GM18909 (cell line): ENCODE results near the gene D2HGDH.
"Not testable (repeated sequence)": the region's sequence is repeated elsewhere in the genome, so short reads cannot be mapped to it uniquely, and the experiment has no call there.

Experiments
- ATAC-seq: cut with Tn5 transposase; IDR thresholded peaks from one replicate; pipeline ENCODE4 v1.9.1; 2021; ENCODE audit warnings: mild to moderate bottlenecking; ENCODE audit not compliant: unreplicated experiment, poor library complexity

The D2HGDH gene

DNA sequence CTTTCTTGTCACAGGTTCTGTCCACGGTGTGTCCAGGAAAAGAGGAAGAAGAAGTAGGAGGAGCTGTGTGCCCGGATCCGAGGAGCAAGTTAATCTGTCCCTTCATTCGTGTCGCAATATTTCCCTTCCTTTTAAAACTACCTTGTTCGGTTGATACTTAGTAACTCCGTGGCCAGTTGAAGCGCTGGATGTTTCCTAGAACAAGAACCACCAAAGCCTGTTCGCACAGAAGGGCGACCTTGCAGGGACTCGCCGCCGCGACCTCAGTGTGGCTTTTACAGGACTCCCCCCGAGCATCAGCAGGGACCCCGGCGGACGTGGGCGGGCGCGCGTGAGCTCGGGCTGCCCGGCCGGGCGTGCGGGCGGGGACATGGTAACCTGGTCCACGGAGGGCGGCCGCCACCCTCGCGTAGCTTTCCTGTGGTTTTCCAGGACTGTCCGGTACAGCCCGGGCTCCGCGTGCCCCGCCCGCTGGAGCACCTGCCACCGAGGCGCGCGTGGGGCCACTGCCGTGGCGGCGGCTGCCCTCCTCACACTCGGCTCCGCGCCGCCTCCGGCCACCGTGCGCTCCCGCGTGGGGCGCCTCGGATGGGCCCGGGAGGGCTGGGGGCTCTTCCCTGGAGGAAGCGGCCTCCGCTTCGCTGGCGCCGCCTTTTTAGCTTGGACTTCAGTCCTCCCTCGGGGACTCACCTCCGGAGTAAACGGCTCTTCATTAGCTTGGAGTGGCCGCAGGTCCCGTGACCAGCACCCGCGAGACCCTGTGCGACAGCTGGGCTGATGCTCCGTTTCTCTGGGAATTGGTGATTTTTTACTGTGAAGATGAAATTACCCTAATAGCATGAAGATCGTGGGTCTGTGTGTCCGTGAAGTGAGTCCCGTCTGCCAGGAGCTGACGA lies 9.2 kb upstream of the D2HGDH start:
- ATAC-seq, result no peak

GRCh38 chr2:241726459-241726858 lies 8.0 kb upstream of the D2HGDH start:
- no peak for ATAC-seq

- no peak for ATAC-seq
Measured at GRCh38 chr2:241728000-241728399, 6.4 kb upstream of the D2HGDH start.

DNA sequence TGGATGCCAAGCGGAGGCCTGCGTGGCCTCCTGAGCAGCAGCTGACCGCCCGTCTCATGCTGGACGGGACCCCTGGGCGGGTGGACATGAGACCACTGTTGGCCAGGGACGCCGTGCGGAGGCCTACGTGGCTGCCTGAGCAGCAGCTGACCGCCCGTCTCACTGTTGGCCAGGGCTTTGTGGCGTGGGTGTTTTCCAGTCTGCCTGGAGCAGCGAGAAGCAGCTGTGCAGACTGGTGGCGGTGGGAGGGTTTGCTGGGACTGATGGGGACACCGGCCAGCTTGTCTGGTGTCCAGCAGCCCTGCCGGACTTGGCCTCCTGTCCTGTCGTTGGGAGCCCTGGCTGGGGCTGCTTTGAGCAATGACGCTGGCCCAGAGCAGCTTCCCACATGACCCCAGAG lies 5.8 kb upstream of the D2HGDH start:
- ATAC-seq, result no peak

DNA sequence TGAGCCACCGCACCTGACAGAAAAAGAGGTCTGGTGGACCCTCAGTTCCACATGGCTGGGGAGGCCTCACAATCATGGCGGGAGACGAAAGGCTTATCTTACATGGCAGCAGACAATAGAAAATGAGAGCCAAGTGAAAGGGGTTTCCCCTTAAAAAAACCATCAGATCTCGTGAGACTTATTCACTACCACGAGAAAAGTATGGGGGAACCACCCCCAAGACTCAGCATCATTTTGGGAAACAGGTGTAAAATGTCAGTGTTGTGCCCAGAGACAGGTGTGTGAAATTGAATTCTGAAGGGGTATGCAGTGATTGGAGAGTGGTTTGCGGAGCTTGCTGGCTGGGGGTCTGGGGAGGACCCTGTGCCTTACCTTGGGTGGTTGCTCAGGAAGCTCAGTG lies 4.6 kb upstream of the D2HGDH start:
- no peak for ATAC-seq

DNA sequence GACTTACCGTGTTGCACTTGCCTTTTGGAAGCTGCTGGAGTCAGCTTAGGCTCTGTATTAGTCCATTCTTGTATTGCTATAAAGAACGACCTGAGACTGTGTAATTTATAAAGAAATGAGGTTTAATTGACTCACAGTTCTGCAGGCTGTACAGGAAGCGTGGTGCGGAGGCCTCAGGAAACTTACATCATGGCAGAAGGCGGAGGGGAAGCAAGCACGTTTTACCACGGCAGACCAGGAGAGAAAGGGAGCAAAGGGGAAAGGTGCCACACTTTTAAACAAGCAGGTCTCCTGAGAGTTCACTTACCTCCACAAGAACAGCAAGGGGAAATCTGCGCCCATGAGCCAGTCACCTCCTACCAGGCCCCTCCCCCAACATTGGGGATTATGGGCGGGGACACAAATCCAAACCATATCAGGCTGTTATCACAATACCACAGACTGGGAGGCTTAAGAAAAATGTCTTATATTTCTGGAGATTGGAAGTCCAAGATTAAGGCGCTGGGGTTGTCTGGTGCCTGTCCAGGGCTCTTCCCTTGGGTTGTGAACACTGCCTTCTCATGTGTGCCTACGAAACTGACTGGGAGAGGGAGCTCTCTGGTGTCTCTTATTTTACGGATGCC lies 3.6 kb upstream of the D2HGDH start:
- no peak for ATAC-seq

- not testable (repeated sequence) for ATAC-seq
Measured at GRCh38 chr2:241732513-241733186, 1.8 kb upstream of the D2HGDH start.

DNA sequence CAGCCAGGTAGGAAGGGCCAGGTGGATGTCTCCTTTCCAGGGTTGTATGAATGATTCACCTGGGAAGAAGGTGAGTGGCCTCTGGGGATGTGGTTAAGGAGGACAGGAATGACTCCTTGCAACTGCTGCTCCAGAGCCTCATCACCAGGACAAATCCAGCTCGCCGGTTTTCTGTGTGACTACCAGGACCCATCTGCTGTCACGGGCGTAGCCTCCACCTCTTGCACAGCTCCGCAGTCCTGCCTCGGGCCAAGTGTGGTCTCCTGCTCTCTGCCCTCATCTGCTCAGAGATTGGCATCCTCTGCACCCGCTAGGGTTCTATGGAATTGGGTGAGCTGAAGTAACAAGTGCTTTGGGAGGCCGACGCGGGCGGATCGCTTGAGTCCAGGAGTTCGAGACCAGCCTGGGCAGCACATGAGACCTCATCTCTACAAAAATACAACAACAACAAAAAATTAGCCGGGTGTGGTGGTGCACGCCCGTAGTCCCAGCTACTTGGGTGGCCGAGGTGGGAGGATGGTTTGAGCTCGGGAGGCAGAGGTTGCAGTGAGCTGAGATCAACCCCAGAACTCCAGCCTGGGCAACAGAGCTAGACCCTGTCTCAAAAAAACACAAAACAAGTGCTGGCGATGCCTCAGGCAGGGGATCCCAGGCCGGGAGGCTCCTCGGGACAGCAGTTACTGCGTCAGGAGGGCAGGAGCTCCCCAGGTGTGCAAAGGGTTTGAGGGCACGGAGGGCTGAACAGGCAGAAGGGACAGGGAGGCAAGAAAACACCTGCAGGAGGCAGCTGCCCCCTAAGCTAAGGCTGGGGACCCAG lies 831 bp upstream of the D2HGDH start:
- no peak for ATAC-seq

GRCh38 chr2:241734208-241734466 lies 293 bp upstream of the D2HGDH start:
- peak; percentile 23 for ATAC-seq

DNA sequence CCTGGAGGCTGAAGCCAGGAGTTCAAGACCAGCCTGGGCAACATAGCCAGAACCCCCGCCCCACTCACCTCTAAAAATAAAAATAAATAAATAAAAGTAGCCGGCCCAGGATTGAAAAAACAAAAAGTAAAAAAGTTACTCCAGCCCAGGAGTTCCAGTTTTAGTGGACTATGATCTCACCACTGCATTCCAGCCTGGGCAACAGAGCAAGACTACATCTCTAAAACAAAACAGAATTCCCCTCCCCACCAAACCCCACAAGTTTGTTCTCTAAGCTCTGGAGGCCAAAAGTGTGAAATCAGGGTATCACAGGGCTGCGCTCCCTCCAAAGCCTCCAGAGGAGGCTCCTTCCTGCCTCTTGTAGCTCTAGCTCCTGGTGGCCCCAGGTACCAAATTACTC lies 1.7 kb downstream of the D2HGDH start:
- no peak for ATAC-seq

DNA sequence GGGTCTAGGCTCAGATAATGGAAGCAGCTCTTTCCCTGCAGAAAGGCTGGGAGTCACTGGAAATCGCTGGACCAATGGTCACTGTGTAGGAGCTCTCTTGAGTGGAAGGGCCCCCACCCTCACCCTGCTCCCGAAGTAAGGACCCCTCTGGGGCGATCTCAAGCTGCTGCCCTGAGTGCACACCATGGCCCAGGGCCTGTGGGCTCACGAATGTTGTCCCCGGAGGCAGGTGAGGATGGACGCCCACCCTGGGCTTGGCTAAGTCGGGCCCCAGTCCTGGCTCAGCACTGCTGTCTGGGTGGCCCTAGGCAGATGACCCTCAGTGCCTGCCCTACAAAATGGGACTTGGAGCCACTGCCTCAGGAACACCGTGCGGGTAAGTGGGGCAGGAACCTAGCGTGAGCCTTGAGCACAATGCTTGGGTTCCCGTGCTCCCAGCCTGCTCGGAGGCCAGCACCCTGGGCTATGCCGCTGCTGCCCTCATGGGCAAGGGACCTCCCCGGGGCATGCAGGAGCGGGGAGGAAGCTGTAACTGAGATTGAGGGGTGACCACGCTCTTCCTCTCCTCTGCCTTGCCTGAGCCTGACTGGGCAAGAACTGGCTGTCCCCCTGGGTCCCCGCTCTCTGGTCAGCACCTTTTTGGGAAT lies 3.7 kb downstream of the D2HGDH start:
- no peak for ATAC-seq

GRCh38 chr2:241739177-241739576 lies 4.7 kb downstream of the D2HGDH start:
- no peak for ATAC-seq

DNA sequence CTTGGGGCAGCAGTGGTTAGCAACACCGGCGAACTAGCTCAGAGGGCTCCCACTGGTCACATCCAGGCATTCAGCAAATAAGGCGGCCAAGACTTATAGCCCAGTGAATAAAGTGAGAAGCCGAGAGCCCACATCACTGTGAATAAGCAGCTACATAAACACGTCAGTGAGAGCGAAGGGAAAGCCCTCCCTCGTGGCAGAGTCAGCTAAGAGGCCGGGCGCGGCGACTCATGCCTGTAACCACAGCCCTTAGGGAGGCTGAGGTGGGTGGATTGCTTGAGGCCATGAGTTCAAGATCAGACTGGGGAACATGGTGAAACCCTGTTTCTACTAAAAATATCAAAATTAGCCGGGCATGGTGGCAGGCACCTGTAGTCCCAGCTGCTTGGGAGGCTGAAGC lies 5.2 kb downstream of the D2HGDH start:
- ATAC-seq, result no peak

- no peak for ATAC-seq
Measured at GRCh38 chr2:241741016-241741415, 6.6 kb downstream of the D2HGDH start.

DNA sequence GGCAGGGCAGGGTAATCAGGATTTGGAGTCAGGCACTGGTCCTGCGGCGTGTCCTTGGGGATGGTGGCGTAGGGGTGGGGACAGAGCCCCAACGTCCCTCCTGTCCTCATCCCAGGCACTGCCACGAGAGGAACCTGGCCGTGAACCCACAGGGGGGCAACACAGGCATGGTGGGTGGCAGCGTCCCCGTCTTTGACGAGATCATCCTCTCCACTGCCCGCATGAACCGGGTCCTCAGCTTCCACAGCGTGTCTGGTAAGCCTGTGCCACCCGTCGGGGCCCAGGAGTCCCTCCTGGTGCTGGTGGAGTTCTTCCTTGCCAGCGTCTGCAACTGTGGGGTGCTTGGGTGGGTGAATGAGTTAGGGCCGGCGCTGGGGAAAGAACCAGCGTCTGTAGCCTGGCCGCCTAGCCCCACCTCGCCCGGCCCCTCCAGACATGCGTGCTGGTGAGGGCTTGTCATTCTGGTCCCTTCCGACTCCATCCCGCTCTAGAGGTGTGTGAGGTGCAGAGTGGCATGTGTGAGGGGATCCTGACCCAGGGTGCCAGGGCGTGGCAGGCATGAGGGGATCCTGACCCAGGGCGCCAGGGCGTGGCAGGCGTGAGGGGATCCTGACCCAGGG lies 8.0 kb downstream of the D2HGDH start:
- no peak for ATAC-seq

GRCh38 chr2:241743008-241743407 lies 8.6 kb downstream of the D2HGDH start:
- ATAC-seq, result not testable (repeated sequence)

GRCh38 chr2:241743620-241744019 lies 9.2 kb downstream of the D2HGDH start:
- no peak for ATAC-seq

DNA sequence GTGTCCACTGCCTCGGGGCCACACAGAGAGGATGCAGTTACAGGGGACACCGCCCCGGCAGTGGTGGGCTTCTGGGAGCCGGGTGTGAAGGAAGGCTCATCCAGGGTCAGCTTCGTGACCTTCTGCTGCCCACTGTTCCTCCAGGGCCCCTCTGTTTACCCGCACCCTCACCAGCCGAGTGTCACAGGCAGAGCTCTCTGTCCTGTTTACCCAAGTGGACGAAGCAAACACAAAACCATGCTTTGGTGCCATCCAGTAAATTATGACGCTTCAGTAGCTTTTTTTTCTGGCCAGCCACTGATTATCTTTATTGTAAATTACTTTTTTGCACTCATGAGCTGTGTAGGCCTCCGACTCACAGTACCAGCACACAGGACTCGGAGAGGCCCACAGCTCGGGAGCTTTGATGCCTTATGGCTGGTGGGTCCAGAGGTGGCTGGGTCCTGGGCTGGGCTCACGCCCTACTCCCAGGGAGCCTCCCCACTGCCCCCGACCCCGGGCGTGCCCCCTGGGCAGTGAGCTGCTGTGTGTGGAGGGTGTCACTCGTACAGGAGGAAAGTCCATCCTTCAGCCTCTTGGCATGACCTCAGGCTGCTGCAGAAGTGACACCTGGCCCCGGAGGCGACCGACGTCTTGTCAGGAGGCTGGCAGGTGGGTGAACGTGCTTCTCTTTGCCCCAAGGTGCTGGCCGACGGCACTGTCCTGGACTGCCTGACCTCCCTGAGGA lies 9.8 kb downstream of the D2HGDH start:
- no peak for ATAC-seq

DNA sequence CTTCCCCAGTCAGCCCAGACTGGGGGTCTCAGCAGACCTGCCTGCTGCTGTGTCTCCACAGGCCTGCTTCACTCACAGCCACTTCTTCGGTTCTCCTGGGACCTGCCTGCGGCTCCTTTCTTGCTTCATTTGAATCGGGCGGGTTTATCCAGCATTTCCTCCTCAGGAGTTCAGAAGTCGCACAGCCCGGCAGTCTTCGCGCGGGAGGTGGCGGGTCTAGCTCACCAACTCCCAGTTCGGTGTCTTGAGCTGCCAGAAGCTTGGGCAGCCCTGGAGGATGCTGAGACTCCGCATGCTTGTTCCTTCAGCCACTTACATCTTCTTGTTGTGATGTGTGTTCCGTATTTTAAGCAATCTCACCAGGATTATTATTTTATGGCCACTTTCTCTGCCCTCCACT lies 10.8 kb downstream of the D2HGDH start:
- no peak for ATAC-seq
